Gastrocnemius medialis (tissue), 4 donors: ENCODE measurements around the gene HMX2. TPM values are rescaled to one million over a fixed set of nuclear protein-coding genes. Genes with fewer than 3 reads are reported as not detected.

Source experiments
- ATAC-seq, 2 donors: fragments of 150-250 bp; one replicate each; pipeline ENCODE4 v1.9.1; 2016
- DNase-seq, 2 donors: peaks; one replicate each; pipeline ENCODE4 v3.0.0-alpha.2; 2019
- H3K27ac ChIP-seq, 4 donors: fragments of 200-600 bp; sonication (generic); 1 replicate in 1 of 4; 2 replicates in 3 of 4; pipeline ENCODE4 v1.5.1; 2016 to 2018; ENCODE audit warnings: mild to moderate bottlenecking in 2 of 4, moderate library complexity in 1 of 4
- H3K27me3 ChIP-seq, 3 donors: fragments of 200-600 bp; sonication (generic) in 2 of 3; 1 replicate in 1 of 3; 2 replicates in 2 of 3; pipeline versions ENCODE4 v1.5.1 to v1.6.0; 2016 to 2019; ENCODE audit warnings: mild to moderate bottlenecking in 1 of 3, moderate library complexity in 1 of 3
- H3K36me3 ChIP-seq, 2 donors: fragments of 200-600 bp; sonication (generic) in 1 of 2; one replicate each; pipeline ENCODE4 v1.5.1; 2017 to 2018
- H3K4me1 ChIP-seq, 2 donors: fragments of 200-600 bp; sonication (generic) in 1 of 2; one replicate each; pipeline ENCODE4 v1.5.1; 2016 to 2017; ENCODE audit warnings: mild to moderate bottlenecking in 2 of 2
- H3K4me3 ChIP-seq, 4 donors: fragments of 200-600 bp; sonication (generic) in 3 of 4; 1 replicate in 1 of 4; 2 replicates in 3 of 4; pipeline ENCODE4 v1.5.1; 2016 to 2019; ENCODE audit warnings: mild to moderate bottlenecking in 2 of 4
- H3K9me3 ChIP-seq, 3 donors: fragments of 200-600 bp; sonication (generic) in 2 of 3; 1 replicate in 1 of 3; 2 replicates in 2 of 3; pipeline ENCODE4 v1.5.1; 2016 to 2019
- CTCF ChIP-seq, 5 experiments: fragments of 450-650 bp in 3 of 5; fragments of 200-600 bp in 2 of 5; sonication (generic) in 2 of 5; IDR thresholded peaks in 4 of 5; conservative IDR thresholded peaks in 1 of 5; 1 replicate in 4 of 5; 2 replicates in 1 of 5; pipeline ENCODE4 v1.5.1; 2016 to 2019; ENCODE audit warnings: antibody characterized with exemption in 5 of 5, mild to moderate bottlenecking in 3 of 5, moderate library complexity in 3 of 5
- POLR2A ChIP-seq, 2 donors: fragments of 450-650 bp; IDR thresholded peaks; one replicate each; pipeline ENCODE4 v1.6.1; 2017; ENCODE audit warnings: antibody characterized with exemption in 2 of 2, mild to moderate bottlenecking in 2 of 2, moderate library complexity in 2 of 2
- in situ Hi-C, 4 donors: fragments of 200-750 bp; cut with MboI; loops; one replicate each; pipeline versions ENCODE4 v1.15.0 to v1.8.0; 2017; ENCODE audit warnings: low sequenced_read_pairs in 4 of 4
- intact Hi-C: fragments of 100-400 bp; cut with DNase I; formaldehyde crosslinking; loops from one replicate; pipeline ENCODE4 v1.15.1; 2023; ENCODE audit warnings: low total_unique reads
- total RNA-seq, 4 donors: library from RNA; depleted of rRNA; stranded (reverse); fragments of >200 nt; gene quantifications; one replicate each; pipeline versions ENCODE4 v1.1.0 to v1.2.3, GENCODE V29; 2016

HMX2 gene
- total RNA-seq, 4 donors from 2014 or later, result not detected

GRCh38 chr10:123160311-123160980, 12.5 kb downstream of the HMX2 start:
- H3K27ac ChIP-seq, result no peak overlapping the region
- no peak for TF ChIP-seq CTCF (IDR thresholded peaks at IDR 0.05 in 4 of 5, conservative IDR thresholded peaks at IDR 0.05 in 1 of 5)
- TF ChIP-seq POLR2A (IDR thresholded peaks at IDR 0.05), result no peak
- intact Hi-C loops, result no loop called here
- in situ Hi-C loops, result loop anchor here in 1 of 4 donors (25.0 kb wide), 1 partner anchor 198 kb away; the partner anchor contains the start of gene C10orf88
- no peak overlapping the region for H3K4me3 ChIP-seq
- ATAC-seq (no peak), DNase-seq (no peak)
- H3K4me1 ChIP-seq, result peaks cover 8 to 13% of the 10 kb centered on the region in 2 donors
- peaks cover 6 to 54% of the 10 kb centered on the region in 2 donors for H3K36me3 ChIP-seq
- no peaks in the 10 kb centered on the region for H3K9me3 ChIP-seq
- no peaks in the 10 kb centered on the region for H3K27me3 ChIP-seq

DNA sequence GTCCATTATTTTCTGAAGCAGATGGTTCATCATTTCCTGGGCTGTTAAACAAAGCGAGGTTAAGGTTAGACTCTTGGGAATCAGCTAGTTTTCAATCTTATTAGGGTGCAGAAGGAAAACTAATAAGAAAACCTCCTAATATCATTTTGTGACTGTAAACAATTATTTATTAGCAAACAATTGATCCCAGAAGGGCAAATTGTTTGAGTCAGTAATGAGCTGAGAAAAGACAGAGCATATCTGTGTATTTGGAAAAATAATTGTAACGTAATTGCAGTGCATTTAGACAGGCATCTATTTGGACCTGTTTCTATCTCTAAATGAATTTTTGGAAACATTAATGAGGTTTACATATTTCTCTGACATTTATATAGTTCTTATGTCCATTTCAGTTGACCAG, 16.4 kb downstream of the HMX2 start:
- H3K36me3 ChIP-seq, result peaks cover 6 to 39% of the 10 kb centered on the region in 2 donors
- in situ Hi-C loops, result loop anchor here in 1 of 4 donors (25.0 kb wide), 1 partner anchor 202 kb away; the partner anchor contains the start of gene C10orf88

GRCh38 chr10:123165445-123166072, 17.6 kb downstream of the HMX2 start:
- Histone ChIP-seq H3K27me3 (no peaks in the 10 kb centered on the region), H3K36me3 (peaks cover 6 to 39% of the 10 kb centered on the region in 2 donors), H3K4me1 (no peaks in the 10 kb centered on the region), H3K27ac (no peak overlapping the region), H3K9me3 (no peaks in the 10 kb centered on the region), H3K4me3 (no peak overlapping the region)
- in situ Hi-C loops, result loop anchor here in 1 of 4 donors (25.0 kb wide), 1 partner anchor 203 kb away; the partner anchor contains the start of gene C10orf88
- no peak for DNase-seq
- no peak for ATAC-seq
- TF ChIP-seq CTCF (IDR thresholded peaks at IDR 0.05 in 4 of 5, conservative IDR thresholded peaks at IDR 0.05 in 1 of 5) (no peak), POLR2A (IDR thresholded peaks at IDR 0.05) (no peak)
- intact Hi-C loops, result no loop called here

More for the DNA sequence above, 16.4 kb downstream of the HMX2 start:
- Histone ChIP-seq H3K27ac (no peak overlapping the region), H3K27me3 (no peaks in the 10 kb centered on the region), H3K4me1 (no peaks in the 10 kb centered on the region), H3K4me3 (no peak overlapping the region), H3K9me3 (no peaks in the 10 kb centered on the region)
- DNase-seq (no peak), ATAC-seq (no peak)
- TF ChIP-seq POLR2A (IDR thresholded peaks at IDR 0.05) (no peak), CTCF (IDR thresholded peaks at IDR 0.05 in 4 of 5, conservative IDR thresholded peaks at IDR 0.05 in 1 of 5) (no peak)
- intact Hi-C loops, result no loop called here

GRCh38 chr10:123166618-123167017, 18.7 kb downstream of the HMX2 start:
- Histone ChIP-seq H3K9me3 (no peaks in the 10 kb centered on the region), H3K27ac (no peak overlapping the region), H3K36me3 (peaks cover 6 to 33% of the 10 kb centered on the region in 2 donors), H3K27me3 (no peaks in the 10 kb centered on the region), H3K4me3 (no peak overlapping the region), H3K4me1 (no peaks in the 10 kb centered on the region)
- intact Hi-C loops (no loop called here), in situ Hi-C loops (loop anchor here in 1 of 4 donors (25.0 kb wide), 1 partner anchor 204 kb away; the partner anchor contains the start of gene C10orf88)
- DNase-seq, result no peak
- TF ChIP-seq POLR2A (IDR thresholded peaks at IDR 0.05) (no peak), CTCF (IDR thresholded peaks at IDR 0.05 in 4 of 5, conservative IDR thresholded peaks at IDR 0.05 in 1 of 5) (no peak)
- no peak for ATAC-seq
